ENCODE measurements around the gene DEPP1.

DEPP1 gene

GRCh38 chr10:44974628-44975430 lies 3.8 kb downstream of the DEPP1 start:
- Histone ChIP-seq H4K20me1 (ENCODE audit: control insufficient read depth, insufficient read depth, low read depth, low read length) (no peaks in the 10 kb centered on the region), H3F3A (ENCODE audit: control insufficient read depth, insufficient read depth) (no peaks in the 10 kb centered on the region), H3K4me3 (ENCODE audit: low read length) (peak overlapping the region; percentile 76), H3K27ac (ENCODE audit: low read depth, low read length) (no peak overlapping the region), H3K9me2 (replicated peaks; ENCODE audit: control insufficient read depth, low read length) (no peaks in the 10 kb centered on the region), H3K79me2 (ENCODE audit: control insufficient read depth, low read length) (no peaks in the 10 kb centered on the region), H3K36me3 (ENCODE audit: control insufficient read depth, low read length) (no peaks in the 10 kb centered on the region), H3K4me2 (ENCODE audit: low read length) (peak overlapping the region; percentile 88), H3K4me1 (ENCODE audit: control insufficient read depth, low read length) (peaks cover 35% of the 10 kb centered on the region), H3K27me3 (ENCODE audit: control insufficient read depth, low read length) (peaks cover 10% of the 10 kb centered on the region), H3K9me3 (ENCODE audit: control insufficient read depth, insufficient read depth, low read length) (no peaks in the 10 kb centered on the region)
- peak; percentile 88 for TF ChIP-seq CTCF (IDR thresholded peaks at IDR 0.05; ENCODE audit: low read depth, low read length, poor library complexity, severe bottlenecking)
- TF ChIP-seq EZH2phosphoT487 (IDR thresholded peaks at IDR 0.05; ENCODE audit: borderline replicate concordance, low read length) = no peak

- no peak overlapping the region for H3K27ac ChIP-seq (ENCODE audit: low read depth, low read length)
- no peaks in the 10 kb centered on the region for H3K79me2 ChIP-seq (ENCODE audit: control insufficient read depth, low read length)
- H3K36me3 ChIP-seq (ENCODE audit: control insufficient read depth, low read length) = no peaks in the 10 kb centered on the region
- H3K4me3 ChIP-seq (ENCODE audit: low read length) = peak overlapping the region; percentile 76
- no peaks in the 10 kb centered on the region for H4K20me1 ChIP-seq (ENCODE audit: control insufficient read depth, insufficient read depth, low read depth, low read length)
- H3K27me3 ChIP-seq (ENCODE audit: control insufficient read depth, low read length) = peaks cover 8% of the 10 kb centered on the region
- H3K4me1 ChIP-seq (ENCODE audit: control insufficient read depth, low read length) = peaks cover 35% of the 10 kb centered on the region
- no peaks in the 10 kb centered on the region for H3K9me3 ChIP-seq (ENCODE audit: control insufficient read depth, insufficient read depth, low read length)
- no peaks in the 10 kb centered on the region for H3K9me2 ChIP-seq (replicated peaks; ENCODE audit: control insufficient read depth, low read length)
- H3K4me2 ChIP-seq (ENCODE audit: low read length) = peak overlapping the region; percentile 88
- TF ChIP-seq EZH2phosphoT487 (IDR thresholded peaks at IDR 0.05; ENCODE audit: borderline replicate concordance, low read length) (no peak), CTCF (IDR thresholded peaks at IDR 0.05; ENCODE audit: low read depth, low read length, poor library complexity, severe bottlenecking) (no peak)
- no peaks in the 10 kb centered on the region for H3F3A ChIP-seq (ENCODE audit: control insufficient read depth, insufficient read depth)
These were observed 4.5 kb downstream of the DEPP1 start for GRCh38 chr10:44974082-44974627.

- no peaks in the 10 kb centered on the region for H3K9me2 ChIP-seq (replicated peaks; ENCODE audit: control insufficient read depth, low read length)
- no peaks in the 10 kb centered on the region for H4K20me1 ChIP-seq (ENCODE audit: control insufficient read depth, insufficient read depth, low read depth, low read length)
- no peaks in the 10 kb centered on the region for H3K36me3 ChIP-seq (ENCODE audit: control insufficient read depth, low read length)
- peak overlapping the region; percentile 88 for H3K4me2 ChIP-seq (ENCODE audit: low read length)
- H3K4me1 ChIP-seq (ENCODE audit: control insufficient read depth, low read length) = peaks cover 33% of the 10 kb centered on the region
- H3K4me3 ChIP-seq (ENCODE audit: low read length) = no peak overlapping the region; the same call in 1 of the 2 replicates
- no peak overlapping the region for H3K27ac ChIP-seq (ENCODE audit: low read depth, low read length)
- no peak for TF ChIP-seq EZH2phosphoT487 (IDR thresholded peaks at IDR 0.05; ENCODE audit: borderline replicate concordance, low read length)
- no peak for TF ChIP-seq CTCF (IDR thresholded peaks at IDR 0.05; ENCODE audit: low read depth, low read length, poor library complexity, severe bottlenecking)
- H3K79me2 ChIP-seq (ENCODE audit: control insufficient read depth, low read length) = no peaks in the 10 kb centered on the region
- peaks cover 8% of the 10 kb centered on the region for H3K27me3 ChIP-seq (ENCODE audit: control insufficient read depth, low read length)
- H3F3A ChIP-seq (ENCODE audit: control insufficient read depth, insufficient read depth) = no peaks in the 10 kb centered on the region
- no peaks in the 10 kb centered on the region for H3K9me3 ChIP-seq (ENCODE audit: control insufficient read depth, insufficient read depth, low read length)
These were observed 5.1 kb downstream of the DEPP1 start for GRCh38 chr10:44973323-44974081.
